NCI-H2107 (cell line): ENCODE data around the gene UPK3BL2.
"Not testable (repeated sequence)": the region's sequence is repeated elsewhere in the genome, so short reads cannot be mapped to it uniquely, and the experiment has no call there.

ENCODE experiments used
- DNase-seq: peaks from one replicate; lab custom pipeline; 2025; lab: John Stamatoyannopoulos, UW

The UPK3BL2 gene

GRCh38 chr7:102543596-102543995 is at the start of gene UPK3BL2:
TSS of gene UPK3BL2 (minus strand) at chr7:102543696. CDS start at chr7:102543636, 60 bp downstream.
- not testable (repeated sequence) for DNase-seq

DNA sequence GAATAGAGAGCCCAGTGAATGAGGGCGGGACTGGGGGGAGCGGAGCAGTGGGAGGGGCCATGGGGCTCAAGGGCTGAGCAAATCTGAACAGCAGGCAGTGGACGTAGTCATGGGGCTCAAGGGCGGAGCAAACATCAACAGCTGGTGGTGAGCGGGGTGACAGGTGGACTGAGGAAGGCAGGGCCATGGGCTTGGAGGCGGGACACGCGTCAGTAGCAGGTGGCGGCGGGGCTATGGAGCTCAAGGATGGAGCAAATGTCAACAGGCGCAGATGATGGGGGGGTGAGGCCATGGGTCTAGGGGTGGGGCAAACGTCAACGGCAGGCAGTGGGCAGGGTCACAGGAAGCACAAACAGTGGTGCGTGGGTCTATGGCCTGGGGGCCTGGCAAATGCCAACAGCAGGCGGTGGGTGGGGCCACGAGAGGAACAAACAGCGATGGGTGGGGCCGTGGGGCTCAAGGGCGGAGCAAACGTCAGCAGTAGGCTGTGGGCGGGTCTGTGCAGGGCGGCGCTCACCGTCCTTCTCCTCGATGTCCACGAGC is 49.1 kb upstream of the UPK3BL2 start:
- DNase-seq: not testable (repeated sequence)

DNA sequence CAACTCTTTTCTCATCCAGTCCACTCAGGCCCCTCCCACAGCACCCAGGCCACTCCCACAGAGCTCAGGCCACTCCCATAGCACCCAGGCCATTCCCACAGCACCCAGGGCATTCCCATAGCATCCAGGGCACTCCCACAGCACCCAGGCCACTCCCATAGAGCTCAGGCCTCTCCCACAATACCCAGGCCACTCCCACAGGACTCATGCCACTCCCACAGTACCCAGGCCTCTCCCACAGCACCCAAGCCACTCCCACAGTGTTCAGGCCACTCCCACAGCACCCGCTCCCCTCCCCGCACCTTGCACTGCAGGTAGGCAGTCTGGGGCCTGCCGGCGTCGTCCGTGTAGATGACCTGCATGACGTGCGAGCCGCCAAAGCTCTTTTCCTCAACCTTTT is 46.4 kb upstream of the UPK3BL2 start:
- DNase-seq: not testable (repeated sequence)

DNA sequence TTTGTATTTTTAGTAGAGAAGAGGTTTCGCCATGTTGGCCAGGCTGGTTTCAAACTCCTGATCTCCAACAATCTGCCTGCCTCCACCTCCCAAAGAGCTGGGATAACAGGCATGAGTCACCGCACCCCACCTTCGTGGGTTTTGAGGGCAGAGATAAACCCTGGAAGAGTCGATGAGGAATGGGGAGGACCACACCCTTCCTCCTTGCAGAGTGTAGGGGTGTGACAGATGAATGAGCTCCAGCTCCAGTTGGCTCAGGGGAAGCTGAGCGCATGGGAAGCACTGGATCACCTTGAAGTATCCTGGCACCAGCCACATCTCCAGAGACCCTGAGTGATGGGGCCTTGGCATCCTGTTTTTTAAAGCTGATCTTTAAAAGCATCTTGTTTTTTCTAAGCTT is 40.0 kb upstream of the UPK3BL2 start:
- DNase-seq: not testable (repeated sequence)

- DNase-seq: not testable (repeated sequence)
These were observed 38.2 kb upstream of the UPK3BL2 start for GRCh38 chr7:102581722-102582121.

DNA sequence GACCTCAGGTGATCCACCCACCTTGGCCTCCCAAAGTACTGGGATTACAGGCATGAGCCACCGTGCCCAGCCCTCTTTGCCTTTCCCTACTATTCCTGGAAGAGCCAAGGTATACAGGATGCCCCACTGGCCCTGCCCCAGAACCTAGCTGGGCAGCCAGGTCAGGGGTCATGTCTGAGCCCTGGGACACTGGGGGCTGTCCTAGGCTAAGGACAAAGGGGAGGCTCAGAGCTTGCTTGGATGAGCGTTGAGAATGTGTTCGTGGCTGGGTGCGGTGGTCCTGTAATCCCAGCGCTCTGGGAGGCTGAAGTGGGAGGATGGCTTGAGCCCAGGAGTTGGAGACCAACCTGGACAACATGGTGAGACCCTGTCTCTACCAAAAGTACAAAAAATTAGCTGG is 35.0 kb upstream of the UPK3BL2 start:
- DNase-seq: not testable (repeated sequence)

DNA sequence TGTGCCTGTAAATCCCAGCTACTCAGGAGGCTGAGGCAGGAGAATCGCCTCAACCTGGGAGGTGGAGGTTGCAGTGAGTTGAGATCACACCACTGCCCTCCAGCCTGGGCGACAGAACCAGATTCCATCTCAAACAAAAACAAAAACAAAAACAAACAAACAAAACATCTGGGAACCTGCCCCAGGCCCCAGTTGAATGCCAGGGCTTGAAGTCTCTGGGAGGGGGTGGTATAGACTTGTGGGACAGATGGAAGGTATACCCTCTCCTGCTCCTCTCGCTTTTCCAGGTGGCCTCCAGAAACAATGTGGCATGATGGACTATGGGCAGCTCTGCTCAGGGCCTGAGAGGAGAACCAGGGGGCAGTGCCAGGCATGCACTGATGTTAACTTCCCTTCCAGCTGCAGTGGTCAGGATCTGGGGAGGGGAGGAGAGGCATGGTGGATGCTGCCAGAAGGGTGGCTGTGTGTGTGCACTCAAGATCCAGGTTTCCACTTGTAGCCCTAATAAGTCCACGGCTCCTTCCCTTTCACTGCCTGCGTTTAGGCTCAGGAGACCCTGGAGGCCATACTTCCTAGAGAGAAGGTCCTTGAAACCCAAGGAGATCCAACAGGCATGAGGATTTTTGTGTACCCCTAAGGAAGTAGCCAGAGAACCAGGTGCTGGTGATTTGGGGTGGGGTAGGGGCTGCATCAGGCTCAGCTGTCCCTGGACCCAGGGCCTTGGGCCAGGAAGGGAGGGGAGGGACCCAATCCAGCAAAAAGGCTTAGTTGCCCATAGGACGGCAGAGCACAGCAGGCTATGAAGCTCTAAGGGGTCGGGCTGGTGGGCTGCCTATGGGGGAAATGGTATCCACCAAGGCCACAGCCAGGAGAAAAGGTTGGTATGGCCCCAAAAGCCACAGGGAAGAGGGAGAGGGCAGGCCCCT is 34.1 kb upstream of the UPK3BL2 start:
- DNase-seq: not testable (repeated sequence)

- not testable (repeated sequence) for DNase-seq
These were observed 32.9 kb upstream of the UPK3BL2 start for GRCh38 chr7:102576363-102576762.

DNA sequence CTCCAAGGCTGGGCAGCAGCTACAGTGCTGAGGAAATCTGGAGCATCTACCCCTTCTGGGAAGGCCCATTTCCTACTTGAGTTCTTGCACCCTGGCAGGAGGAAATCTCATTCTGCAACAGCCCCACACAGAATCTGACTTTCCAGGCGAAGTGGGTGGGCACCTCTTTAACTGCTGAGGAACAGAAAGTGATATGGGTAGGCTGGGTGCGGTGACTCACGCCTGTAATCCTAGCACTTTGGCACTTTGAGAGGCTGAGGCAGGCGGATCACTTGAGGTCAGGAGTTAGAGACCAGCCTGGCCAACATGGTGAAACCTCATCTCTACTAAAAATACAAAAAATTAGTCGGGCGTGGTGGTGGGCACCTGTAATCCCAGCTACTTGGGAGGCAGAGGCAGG is 31.1 kb upstream of the UPK3BL2 start:
- not testable (repeated sequence) for DNase-seq

- DNase-seq: not testable (repeated sequence)
These were observed 29.1 kb upstream of the UPK3BL2 start, which contains the start of gene POLR2J3 for GRCh38 chr7:102572261-102573239. TSS of gene POLR2J3 (minus strand) at chr7:102572583. CDS start at chr7:102572521, 62 bp downstream.

GRCh38 chr7:102568620-102569019 is 25.1 kb upstream of the UPK3BL2 start:
- DNase-seq: not testable (repeated sequence)

- DNase-seq: not testable (repeated sequence)
These were observed 7.4 kb upstream of the UPK3BL2 start, which contains the start of gene SPDYE2 for GRCh38 chr7:102550808-102551422. TSS of gene SPDYE2 (plus strand) at chr7:102551226. CDS start at chr7:102553256, 2,030 bp downstream.

GRCh38 chr7:102546353-102546752 is 2.9 kb upstream of the UPK3BL2 start:
- not testable (repeated sequence) for DNase-seq

DNA sequence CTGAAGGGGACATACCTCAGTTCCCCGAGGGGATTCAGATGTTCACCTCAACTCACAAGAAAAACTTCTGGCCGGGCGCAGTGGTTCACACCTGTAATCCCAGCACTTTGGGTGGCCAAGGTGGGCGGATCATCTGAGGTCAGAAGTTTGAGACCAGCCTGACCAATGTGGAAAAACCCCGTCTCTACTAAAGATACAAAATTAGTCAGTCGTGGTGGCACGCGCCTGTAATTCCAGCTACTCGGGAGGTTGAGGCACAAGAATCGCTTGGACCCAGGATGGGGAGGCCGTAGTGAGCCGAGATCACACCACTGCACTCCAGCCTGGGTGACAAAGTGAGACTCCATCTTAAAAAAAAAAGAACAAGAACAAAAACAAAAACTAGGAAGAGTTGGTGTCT is 1.8 kb upstream of the UPK3BL2 start:
- DNase-seq: not testable (repeated sequence)

GRCh38 chr7:102544372-102544771 is 876 bp upstream of the UPK3BL2 start:
- not testable (repeated sequence) for DNase-seq

- not testable (repeated sequence) for DNase-seq
These were observed 725 bp downstream of the UPK3BL2 start for GRCh38 chr7:102542771-102543170.

DNA sequence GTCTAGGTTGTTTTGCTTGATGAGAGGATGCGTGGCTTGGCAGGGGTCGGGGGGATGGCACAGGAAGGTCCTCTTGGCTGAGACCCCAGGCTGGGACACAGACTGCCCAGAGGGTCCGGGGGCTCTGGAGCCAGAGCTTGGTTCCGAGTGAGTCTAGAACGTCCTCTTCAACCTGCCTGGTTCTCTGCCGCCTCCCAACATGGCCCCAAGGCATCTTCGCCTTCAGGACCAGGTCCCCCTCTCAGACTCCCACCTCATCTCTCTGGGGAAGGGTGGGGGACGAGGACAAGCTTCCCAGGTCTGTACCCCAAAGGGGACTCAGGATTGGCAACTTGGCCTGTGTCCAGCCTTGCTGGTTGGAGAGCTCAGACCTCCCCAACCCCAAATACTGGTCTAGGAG is 1.4 kb downstream of the UPK3BL2 start:
- not testable (repeated sequence) for DNase-seq

GRCh38 chr7:102540604-102541003 is 2.9 kb downstream of the UPK3BL2 start:
- not testable (repeated sequence) for DNase-seq

DNA sequence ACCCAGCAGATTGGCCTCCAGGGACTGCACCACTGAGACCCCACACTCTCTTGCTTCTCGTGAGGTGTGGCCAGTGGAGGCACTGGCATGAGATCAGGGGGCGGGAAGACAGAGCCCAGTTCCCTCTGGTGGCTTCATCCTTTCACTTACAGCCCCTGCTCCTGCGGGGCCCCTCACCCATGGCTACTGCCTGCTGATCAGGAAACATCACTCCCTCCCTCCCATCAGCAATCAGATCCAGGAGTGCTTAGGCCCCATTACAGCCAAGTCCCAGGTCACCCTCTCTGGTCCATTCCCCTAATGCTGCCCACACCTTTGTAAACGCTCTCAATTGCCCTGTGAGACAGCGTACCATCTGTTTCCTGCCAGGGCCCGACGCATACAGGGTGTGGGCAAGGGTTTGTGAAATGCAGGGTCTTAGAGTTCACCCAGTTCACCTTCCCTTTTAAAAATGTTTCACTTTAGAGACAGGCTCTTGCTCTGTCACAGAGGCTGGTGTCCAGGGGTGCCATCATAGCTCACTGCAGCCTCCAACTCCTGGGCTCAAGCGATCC is 8.4 kb downstream of the UPK3BL2 start:
- not testable (repeated sequence) for DNase-seq

DNA sequence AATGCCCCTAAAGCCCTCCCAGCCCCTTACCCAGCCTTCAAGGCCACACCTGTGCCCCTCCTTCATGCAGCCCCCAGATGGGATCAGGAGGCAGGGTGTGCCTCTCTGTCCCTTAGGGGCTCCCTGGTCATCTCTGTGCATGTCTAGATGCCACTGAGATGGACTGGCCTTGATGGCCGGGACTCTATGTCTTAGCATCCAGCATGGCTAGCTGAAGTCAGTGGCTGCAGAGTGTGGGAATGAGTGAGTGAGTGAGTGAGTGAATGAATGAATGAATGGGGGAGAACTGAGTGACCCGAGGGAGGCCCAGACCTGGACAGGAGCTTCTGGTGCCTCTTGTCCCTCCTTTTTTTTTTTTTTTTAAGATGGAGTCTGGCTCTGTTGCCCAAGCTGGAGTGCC is 11.4 kb downstream of the UPK3BL2 start:
- not testable (repeated sequence) for DNase-seq

GRCh38 chr7:102531583-102531982 is 11.9 kb downstream of the UPK3BL2 start:
- not testable (repeated sequence) for DNase-seq
